ENCODE measurements around the gene SLC35F2.

- no peak for TF ChIP-seq CTCF (conservative IDR thresholded peaks at IDR 0.05; ENCODE audit: low read depth, low read length)
- TF ChIP-seq POLR2A (IDR thresholded peaks at IDR 0.05; ENCODE audit: low read depth, low read length): no peak
- TF ChIP-seq CEBPB (IDR thresholded peaks at IDR 0.05; ENCODE audit: low read depth, low read length): no peak
- TF ChIP-seq USF2 (IDR thresholded peaks at IDR 0.05; ENCODE audit: low read depth, low read length): no peak
- TF ChIP-seq SMC3 (IDR thresholded peaks at IDR 0.05; ENCODE audit: low read depth, low read length): no peak
- TF ChIP-seq MAFK (IDR thresholded peaks at IDR 0.05; ENCODE audit: low read depth, low read length): no peak
- TF ChIP-seq MXI1 (IDR thresholded peaks at IDR 0.05; ENCODE audit: borderline replicate concordance, low read depth, low read length): no peak
- TF ChIP-seq RAD21 (IDR thresholded peaks at IDR 0.05; ENCODE audit: low read length): no peak
- no peak for TF ChIP-seq RCOR1 (IDR thresholded peaks at IDR 0.05; ENCODE audit: insufficient replicate concordance, low read length)
These were observed 39.1 kb downstream of the SLC35F2 start for GRCh38 chr11:107819361-107820014.

Measured in IMR-90 (cell line).